NCI-H345 (cell line): Measurements from ENCODE around the gene NANOGP8.
A peak's percentile ranks its signal among the peaks of the same experiment; 100 is the strongest.
"Not testable (repeated sequence)": the region's sequence is repeated elsewhere in the genome, so short reads cannot be mapped to it uniquely, and the experiment has no call there.

Source experiments
- DNase-seq: peaks from one replicate; lab custom pipeline; 2025; lab: John Stamatoyannopoulos, UW

Gene NANOGP8

GRCh38 chr15:35092846-35093245, 7.8 kb upstream of the NANOGP8 start:
- DNase-seq, result no peak

DNA sequence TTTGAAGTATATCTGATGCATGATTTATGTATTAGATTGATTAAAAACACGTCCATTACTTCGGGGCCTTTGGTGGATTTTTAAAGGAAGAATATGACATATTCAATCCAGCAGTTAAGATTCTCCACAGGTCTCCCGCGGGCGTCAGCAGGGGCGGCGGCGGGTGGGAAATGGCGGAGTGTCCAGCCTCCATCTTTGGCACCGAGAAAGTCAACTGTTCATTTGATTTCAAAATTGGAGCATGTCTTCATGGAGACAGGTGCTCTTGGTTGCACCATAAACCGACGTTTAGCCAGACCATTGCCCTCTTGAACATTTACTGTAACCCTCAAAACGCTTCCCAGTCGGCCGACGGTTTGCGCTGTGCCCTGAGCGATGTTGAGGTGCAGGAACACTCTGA, 7.2 kb upstream of the NANOGP8 start:
- no peak for DNase-seq

DNA sequence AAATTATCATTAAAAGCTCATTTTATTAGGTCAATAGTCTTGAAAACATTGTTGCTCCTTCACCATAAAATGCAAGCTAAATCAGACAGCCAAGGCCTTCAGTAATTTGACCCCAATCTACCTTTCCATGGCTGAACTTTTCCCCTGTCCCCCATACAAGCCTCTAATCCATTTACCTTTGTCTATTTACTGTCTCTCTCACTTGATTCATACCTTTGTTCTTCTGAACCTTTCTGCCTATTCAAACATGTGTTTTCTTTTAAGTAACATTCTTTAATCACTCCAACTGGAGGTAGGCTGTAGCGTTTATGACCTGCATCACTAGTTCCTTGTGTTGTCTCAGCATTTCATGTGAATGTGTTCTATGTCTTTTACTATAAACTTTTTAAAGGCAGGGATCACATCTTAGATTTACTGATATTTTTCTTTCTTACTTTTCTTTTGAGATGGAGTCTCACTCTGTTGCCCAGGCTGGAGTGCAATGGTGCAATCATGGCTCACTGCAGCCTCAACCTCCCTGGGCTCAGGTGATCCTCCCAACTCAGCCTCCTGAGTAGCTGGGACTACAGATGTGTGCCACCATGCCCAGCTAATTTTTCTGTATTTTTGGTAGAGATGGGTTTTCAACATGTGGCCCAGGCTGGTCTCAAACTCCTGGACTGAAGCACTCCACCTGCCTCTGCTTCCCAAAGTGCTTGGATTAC, 5.2 kb upstream of the NANOGP8 start:
- no peak for DNase-seq

GRCh38 chr15:35089551-35089950, 4.5 kb upstream of the NANOGP8 start:
- DNase-seq, result no peak

- no peak for DNase-seq
Measured at GRCh38 chr15:35088329-35088728, 3.2 kb upstream of the NANOGP8 start.

GRCh38 chr15:35087759-35088158, 2.7 kb upstream of the NANOGP8 start:
- no peak for DNase-seq

DNA sequence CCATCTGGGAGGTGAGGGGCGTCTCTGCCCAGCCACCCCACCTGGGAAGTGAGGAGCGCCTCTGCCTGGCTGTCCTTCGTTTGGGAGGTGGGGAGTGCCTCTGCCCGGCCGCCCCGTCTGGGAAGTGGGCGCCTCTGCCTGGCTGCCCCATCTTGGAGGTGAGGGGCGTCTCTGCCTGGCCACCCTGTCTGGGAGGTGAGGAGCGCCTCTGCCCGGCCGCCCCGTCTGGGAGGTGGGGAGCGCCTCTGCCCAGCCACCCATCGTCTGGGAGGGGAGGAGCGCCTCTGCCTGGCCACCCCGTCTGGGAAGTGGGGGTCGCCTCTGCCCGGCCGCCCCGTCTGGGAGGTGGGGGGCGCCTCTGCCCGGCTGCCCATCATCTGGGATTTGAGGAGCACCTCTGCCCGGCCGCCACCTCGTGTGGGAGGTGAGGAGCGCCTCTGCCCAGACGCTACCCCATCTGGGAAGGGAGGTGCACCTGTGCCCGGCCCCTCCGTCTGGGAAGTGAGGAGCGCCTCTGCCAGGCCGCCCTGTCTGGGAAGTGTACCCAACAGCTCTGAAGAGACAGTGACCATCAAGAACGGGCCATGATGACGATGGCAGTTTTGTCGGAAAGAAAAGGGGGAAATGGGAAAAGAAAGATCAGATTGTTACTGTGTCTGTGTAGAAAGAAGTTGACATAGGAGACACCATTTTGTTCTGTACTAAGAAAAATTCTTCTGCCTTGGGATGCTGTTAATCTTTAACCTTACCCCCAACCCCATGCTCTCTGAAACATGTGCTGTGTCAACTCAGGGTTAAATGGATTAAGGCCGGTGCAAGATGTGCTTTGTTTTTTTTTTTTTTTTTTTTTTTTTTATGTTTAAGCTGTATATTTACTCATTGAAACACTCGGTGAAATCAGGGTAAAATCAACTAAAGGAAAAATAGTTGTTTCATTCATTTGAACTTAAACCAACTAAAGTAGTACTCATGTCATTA, 2.4 kb downstream of the NANOGP8 start:
- not testable (repeated sequence) for DNase-seq

DNA sequence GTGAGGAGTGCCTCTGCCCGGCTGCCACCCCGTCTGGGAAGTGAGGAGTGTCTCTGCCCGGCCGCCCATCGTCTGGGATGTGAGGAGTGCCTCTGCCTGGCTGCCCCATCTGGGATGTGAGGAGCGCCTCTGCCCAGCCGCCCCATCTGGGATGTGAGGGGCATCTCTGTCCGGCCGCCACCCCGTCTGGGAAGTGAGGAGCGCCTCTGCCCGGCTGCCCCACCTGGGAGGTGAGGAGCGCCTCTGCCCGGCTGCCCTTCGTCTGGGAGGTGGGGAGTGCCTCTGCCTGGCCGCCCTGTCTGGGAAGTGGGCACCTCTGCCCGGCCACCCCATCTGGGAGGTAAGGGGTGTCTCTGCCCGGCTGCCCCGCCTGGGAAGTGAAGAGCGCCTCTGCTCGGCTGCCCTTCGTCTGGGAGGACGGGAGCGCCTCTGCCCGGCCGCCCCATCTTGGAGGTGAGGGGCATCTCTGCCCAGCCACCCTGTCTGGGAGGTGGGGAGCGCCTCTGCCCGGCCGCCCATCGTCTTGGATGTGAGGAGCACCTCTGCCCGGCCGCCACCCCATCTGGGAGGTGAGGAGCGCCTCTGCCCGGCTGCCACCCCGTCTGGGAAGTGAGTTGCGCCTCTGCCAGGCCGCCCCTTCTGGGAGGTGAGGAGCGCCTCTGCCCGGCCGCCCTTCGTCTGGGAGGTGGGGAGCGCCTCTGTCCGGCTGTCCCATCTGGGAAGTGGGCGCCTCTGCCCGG, 3.3 kb downstream of the NANOGP8 start:
- DNase-seq, result not testable (repeated sequence)

DNA sequence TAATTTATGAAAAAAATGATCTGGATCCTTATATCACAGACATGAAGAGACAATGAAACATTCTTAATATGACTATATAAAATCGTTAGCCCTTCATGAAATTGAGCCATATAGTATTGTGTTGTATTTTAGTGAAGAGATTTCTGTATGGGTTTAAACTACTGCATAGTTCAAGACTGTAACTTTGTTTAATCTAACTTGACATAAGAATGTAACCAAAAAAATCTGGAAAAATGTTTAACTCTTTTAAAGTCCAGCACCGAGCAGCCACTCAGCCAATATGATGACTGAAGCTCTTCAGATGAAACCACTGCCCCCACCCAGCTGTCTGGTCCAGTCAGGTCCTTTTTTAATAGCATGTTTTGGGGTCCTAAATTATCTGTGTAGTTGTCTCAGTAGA, 4.9 kb downstream of the NANOGP8 start:
- DNase-seq, result no peak

GRCh38 chr15:35078221-35078915, 6.7 kb downstream of the NANOGP8 start:
- peak; percentile 35 for DNase-seq

- DNase-seq, result no peak
Measured at GRCh38 chr15:35071106-35071505, 14.0 kb downstream of the NANOGP8 start.

DNA sequence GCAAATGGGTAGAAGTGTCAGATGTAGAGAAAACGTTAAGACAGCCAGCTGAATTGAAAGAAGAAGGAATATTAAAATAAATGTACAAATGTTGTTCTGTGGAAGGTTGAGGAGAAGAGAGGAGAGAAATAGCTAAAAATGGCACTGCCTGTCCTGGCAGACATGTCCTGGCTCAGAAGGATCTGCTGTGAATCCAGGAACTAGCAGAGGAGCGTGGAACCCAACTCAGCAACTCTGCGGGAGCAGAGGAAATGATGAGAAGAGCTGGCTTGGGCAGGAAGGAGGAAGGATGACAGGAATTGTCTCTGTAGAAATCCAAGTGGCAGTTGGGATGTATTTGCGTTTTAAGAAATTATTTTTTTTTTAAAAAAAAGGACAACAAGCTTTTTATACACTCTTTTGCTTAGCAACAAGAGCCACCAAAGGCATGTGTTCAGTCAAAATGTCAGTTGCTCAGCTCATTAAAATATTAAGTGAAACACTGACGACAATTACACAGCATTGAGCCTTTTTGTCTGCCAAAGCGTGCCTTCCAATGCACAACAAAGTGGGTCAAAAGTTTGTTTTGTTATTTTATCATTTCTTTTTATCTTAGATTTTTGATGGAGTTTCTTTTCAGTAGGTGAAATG, 16.1 kb downstream of the NANOGP8 start:
- no peak for DNase-seq

GRCh38 chr15:35067496-35068347, 17.4 kb downstream of the NANOGP8 start:
- no peak for DNase-seq

GRCh38 chr15:35066094-35066493, 19.0 kb downstream of the NANOGP8 start:
- DNase-seq, result no peak

GRCh38 chr15:35064576-35065190, 20.4 kb downstream of the NANOGP8 start:
- DNase-seq, result no peak

DNA sequence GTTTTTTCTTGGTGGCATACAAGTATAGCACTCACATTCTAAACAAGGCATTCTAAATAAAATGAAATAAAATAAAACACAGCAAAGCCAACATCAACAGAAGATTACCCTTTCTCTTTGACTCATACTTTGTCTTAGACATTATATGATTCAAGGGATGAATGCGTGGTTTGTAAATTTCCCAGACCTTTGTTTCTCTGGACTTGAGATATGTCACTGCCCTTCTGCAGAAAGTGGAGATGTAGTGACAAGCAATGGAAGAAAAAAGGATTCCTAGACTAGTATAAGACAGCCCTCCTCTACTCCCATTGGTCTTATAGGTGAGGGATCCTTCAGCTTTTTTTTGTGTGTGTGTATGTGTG, 22.4 kb downstream of the NANOGP8 start:
- DNase-seq, result no peak

DNA sequence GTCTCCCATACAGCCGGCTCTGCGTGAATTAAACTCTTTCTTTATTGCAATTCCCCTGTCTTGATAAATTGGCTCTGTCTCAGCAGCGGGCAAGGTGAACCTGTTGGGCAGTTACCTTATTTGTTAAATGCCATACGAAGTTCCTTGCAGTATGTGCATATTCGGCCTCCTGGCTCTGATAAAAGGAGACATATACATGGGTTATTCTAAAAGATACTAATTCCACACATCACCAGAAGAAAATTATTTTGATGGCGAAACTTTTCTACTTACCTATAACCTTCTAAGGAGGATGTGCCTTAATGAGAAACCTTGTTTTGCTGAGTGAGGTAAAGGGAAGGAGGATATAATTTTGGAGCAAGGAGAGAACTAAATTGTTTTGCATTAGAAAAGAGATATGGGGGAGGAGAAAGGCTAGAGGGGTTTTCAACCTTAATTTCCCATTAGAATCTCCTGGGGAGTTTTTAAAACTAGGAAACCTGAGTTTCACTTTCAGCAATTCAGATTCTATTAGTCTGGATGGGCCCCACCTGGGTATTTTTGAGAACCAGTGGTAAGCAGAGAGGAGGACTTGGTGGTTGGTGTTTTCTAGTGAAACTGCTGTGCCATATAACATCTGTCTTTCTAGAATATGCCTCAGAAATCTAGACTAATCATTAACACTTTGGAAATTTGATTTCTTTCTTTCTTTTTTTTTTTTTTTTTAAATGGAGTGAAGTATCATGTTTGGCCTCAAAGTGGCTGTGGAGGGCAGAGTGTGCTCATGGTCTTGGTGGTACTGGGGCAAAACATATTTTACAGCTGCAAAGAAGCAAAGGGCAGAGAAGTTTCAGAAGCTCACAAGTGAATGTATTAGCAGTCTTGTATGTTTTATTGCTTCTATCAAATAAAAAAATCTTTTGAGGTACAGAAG, 23.0 kb downstream of the NANOGP8 start:
- DNase-seq, result no peak

GRCh38 chr15:35061161-35061824, 23.8 kb downstream of the NANOGP8 start:
- DNase-seq, result no peak
